HG03175 (cell line): Measurements from ENCODE around the gene ABCD1.

Experiments
- ATAC-seq: cut with Tn5 transposase; IDR thresholded peaks from one replicate; pipeline ENCODE4 v1.9.1; 2021; ENCODE audit warnings: mild to moderate bottlenecking, moderate library complexity; ENCODE audit not compliant: unreplicated experiment

The ABCD1 gene

DNA sequence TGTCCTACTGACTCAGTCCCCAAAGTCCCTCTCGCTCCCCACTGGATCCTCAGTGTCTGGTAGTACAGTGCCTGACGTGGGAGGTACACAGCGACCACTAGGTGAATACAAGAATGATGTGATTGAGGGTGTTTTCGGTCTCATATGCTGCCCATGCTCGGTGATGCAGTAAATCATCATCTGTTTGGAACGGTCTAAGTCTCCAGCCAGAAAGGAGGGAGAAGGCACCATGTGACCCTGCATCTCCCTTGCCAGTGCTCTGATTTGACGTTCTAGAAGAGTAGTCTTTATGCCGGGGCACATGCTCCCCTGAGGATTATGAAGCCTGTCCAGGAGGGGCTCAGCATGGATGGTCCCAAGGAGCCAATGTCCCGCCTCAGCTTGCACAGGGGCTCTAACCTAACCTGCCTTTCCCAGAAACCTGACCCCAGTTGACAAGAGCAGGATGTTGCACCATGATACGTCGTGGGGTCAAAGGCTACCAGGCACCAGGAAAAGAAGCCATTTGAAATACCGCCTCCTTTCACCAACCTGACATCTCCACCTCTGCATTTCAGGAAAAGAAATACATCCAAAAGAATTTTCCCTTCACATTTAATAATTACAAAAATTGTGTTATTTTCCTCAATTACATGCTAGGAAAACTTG, 25.6 kb downstream of the ABCD1 start:
- no peak for ATAC-seq

GRCh38 chrX:153755136-153755535, 30.5 kb downstream of the ABCD1 start:
- no peak for ATAC-seq

- ATAC-seq: no peak
Measured at GRCh38 chrX:153761863-153762262, 37.2 kb downstream of the ABCD1 start.

DNA sequence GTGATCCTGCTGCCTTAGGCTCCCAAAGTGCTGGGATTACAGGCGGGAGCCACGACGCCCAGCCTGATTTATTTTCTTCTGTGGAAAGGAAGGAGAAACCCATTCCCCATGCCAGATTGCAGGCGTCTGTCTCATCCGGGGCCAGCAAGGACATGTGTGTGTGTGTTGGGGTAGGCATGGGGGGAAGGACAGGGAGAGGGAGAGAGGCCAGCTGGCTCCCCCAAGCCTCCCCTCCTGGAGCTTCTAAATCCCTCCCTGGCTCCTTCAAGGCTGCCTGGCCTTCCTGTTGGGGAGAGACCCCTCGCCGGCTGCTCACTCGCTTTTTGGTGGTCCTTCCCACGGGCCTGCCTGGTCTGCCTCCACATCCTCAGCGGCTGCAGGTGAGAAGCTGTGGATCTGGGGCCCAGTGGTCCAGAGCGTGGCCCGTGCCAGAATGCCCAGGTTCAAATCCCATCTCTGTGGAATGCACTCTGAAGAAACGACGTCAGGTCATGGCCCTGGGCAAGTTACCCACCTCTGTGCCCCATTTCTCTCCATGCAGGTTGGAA, 38.0 kb downstream of the ABCD1 start:
- no peak for ATAC-seq

DNA sequence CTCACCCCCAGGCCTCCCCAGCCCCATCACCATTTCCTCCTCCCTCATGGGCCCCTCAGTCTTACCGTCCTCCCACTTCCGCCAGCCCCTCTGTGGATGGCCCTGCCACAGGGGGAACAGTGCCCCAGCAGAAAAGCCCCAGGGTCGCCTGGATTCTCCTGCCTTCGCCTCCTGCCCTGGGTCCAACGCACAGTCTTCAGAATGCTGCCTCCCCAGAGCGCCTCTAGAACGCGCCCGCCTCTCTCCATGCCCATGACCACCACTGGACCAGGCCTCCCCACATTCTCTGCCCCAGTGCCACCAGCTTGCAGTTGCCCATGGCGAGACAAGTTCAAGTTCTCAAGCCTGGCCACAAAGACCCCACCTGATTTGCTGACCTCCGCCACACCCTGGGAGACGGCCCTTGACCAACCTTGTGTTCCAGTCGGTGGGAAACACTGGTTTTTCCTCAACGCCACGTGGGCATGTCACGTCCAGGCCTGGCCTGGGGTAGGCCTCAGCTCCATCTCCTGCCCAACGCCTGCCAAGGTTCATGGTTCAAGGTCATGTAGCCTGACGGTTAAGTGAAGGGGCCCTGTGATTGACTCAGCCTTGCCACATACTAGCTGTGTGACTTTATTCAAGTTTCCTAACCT, 38.8 kb downstream of the ABCD1 start:
- ATAC-seq: no peak

DNA sequence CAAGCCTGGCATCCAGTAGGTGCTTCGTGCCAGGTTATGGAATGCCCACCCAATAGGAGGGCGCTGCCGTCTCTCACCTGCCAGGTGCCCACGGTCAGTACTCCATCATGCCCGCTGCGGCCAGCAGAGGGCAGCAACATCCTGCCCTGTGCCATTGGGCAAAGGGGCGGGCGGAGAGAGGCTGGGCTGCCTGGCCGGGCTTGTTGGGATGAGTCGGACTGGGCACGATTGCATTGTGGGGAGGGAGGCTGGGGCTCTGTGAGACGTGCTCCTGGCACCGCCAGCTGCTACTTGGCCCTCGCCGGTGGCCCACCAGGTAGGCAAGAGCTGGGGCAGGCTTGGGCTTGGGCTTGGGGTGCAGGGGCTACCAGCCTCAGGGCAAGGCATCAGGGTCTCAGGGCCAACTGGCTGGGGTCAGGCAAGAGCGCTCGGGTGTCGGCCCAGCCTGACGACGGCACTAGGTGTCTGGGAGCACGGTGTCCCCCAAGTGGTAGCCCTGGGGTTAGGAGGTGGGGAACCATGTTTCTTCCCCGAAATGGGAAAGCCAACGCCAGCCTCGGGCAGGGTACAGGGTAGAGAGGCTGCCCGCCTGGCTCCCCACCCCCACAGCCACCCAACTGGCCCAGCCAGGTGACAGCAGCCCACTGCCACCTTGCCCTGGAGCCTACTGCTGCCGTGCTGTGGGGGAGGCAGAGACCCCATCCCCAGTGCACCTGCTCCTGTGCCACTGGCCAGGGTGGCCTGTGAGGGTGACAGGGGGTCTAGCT, 39.5 kb downstream of the ABCD1 start, which contains the start of gene PLXNB3:
Gene PLXNB3, plus strand, starts transcription at position 261 of the 767 bp plus-strand sequence. CDS start 1,287 bp downstream, outside the sequence.
- no peak for ATAC-seq

DNA sequence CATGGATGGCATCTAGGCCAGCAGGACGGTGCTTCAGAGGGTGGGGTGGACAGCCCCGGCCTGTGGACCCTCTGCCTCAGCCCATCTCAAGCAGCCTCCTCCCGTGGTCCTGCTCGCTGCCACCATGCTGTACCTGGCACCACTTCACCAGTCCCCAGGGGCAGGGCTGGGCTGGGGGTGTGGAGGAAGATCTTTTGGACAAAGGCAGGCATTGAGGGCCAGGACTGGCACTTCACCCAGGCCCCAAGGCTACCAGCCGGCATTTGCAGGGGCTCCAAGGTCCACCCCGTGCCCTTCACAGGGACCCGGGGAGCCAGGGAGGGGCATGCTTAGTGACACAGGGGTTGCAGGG, 40.1 kb downstream of the ABCD1 start:
- ATAC-seq: no peak

- ATAC-seq: no peak
Measured at GRCh38 chrX:153765138-153766079, 40.8 kb downstream of the ABCD1 start.

DNA sequence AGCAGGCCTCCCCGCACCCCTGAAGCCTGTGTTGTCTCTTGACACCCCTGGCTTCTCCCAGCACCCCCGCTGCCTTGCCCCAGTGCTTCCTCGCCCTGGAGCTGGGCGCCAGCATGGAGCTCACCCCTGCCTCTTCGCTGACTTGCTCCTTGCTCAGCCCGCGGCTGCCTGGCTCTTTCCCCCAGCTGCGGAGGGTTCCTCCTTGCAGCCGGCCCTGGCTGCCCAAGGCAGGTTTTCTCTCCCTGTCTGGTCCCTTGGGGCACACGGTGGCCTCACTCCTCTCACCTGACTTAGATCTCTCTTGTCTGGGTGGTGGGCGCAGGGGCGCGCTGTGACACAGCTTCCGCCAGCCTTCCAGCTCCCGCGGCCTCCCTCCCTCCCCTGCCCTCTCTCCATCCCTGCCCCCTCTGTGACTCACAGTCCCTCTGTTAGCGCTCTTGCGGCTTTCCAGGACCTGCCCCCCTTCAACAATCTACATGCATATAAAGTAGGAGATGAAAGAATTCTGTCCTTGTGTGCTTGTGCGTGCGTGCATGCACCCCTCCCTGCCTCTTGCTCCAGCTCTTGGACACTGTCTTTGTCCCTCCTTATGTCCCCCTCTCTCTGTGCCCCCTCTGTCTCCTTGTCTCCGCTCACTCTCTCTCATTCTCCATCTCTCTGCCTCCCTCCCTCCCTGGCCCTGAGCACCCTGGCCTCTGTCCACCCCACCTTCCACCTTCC, 41.6 kb downstream of the ABCD1 start:
- no peak for ATAC-seq

GRCh38 chrX:153766871-153767673, 42.4 kb downstream of the ABCD1 start:
- ATAC-seq: no peak

GRCh38 chrX:153767674-153768055, 43.0 kb downstream of the ABCD1 start:
- ATAC-seq: no peak

DNA sequence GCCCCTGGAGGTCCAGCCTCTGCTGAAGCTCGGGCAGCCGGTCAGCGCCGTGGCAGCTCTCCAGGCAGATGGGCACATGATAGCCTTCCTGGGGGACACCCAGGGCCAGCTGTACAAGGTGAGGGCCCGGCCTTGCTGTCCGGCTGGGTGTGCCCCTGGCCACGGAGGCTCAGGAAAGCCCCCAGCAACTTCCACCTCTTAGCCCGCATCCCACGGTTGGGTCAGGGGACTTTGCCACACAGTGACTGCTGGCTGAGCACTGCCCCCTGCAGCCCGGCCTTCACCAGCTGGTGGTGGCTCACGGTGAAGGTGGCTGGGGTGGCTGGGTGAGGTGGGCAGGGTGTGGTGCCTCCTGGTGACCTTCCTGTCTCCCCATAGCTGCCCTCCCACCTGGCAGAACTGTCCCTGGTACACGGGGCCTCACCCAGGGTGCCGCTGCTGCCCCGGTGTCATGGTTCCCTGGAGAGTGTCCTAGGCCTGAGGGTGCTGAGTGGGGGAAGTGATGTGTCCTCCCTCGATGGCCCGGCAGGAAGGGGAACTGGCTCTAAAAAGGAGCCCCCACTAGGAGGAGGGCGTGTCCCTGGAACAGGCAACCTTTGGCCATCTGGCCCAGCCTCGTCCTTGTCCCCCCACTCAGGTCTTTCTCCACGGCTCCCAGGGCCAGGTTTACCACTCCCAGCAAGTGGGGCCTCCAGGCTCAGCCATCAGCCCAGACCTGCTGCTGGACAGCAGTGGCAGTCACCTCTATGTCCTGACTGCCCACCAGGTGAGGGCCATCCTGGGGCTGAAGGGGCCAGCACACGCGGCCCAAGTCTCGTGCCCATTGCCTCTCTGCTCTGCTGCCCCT, 43.9 kb downstream of the ABCD1 start:
- ATAC-seq: no peak

DNA sequence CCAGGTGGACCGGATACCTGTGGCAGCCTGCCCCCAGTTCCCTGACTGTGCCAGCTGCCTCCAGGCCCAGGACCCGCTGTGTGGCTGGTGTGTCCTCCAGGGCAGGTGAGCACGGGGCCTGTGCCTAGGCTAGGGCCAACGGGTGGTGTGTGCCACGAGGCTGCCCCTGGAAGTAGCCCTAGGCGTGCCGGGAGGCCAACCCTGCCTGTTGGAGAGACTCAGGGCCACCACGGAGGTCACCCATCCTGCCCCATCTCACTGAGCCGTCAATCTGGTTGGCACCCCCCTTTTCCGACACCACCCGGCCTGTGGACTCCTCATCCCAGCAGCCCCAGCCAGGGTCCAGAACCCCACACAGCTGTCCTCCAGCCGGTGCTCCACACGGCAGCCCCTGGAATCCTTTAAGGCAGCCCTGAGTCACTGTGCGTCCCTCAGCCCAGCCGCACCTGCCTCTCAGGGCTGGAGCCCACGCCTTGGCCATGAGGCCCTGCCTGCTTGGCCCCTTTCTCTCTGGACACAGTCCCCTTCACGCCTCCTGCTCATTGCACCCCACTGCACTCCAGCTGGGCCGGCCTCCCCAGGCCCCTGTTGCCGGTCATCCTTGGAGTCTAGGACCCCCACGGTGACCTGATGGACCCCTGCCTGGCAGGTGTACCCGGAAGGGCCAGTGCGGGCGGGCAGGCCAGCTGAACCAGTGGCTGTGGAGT, 44.7 kb downstream of the ABCD1 start:
- ATAC-seq: no peak

GRCh38 chrX:153769865-153770600, 45.4 kb downstream of the ABCD1 start:
- ATAC-seq: no peak

- no peak for ATAC-seq
Measured at GRCh38 chrX:153770601-153771414, 46.2 kb downstream of the ABCD1 start.
